Epithelial cell of esophagus (primary cell): ENCODE results near the gene ACYP2.

ENCODE experiments used
- DNase-seq: peaks from one replicate; pipeline ENCODE4 v3.0.0; 2010; ENCODE audit warnings: low read depth
- H3K4me3 ChIP-seq: 2 replicates; pipeline ENCODE4 v1.5.1; 2011; ENCODE audit warnings: mild to moderate bottlenecking, low read length, control low read depth
- CTCF ChIP-seq: IDR thresholded peaks from 2 replicates; pipeline ENCODE4 v1.5.1; 2011; ENCODE audit warnings: low read depth, mild to moderate bottlenecking, low read length, control low read depth, inconsistent platforms; ENCODE audit not compliant: insufficient read depth; ENCODE audit errors: missing control alignments

Gene ACYP2

DNA sequence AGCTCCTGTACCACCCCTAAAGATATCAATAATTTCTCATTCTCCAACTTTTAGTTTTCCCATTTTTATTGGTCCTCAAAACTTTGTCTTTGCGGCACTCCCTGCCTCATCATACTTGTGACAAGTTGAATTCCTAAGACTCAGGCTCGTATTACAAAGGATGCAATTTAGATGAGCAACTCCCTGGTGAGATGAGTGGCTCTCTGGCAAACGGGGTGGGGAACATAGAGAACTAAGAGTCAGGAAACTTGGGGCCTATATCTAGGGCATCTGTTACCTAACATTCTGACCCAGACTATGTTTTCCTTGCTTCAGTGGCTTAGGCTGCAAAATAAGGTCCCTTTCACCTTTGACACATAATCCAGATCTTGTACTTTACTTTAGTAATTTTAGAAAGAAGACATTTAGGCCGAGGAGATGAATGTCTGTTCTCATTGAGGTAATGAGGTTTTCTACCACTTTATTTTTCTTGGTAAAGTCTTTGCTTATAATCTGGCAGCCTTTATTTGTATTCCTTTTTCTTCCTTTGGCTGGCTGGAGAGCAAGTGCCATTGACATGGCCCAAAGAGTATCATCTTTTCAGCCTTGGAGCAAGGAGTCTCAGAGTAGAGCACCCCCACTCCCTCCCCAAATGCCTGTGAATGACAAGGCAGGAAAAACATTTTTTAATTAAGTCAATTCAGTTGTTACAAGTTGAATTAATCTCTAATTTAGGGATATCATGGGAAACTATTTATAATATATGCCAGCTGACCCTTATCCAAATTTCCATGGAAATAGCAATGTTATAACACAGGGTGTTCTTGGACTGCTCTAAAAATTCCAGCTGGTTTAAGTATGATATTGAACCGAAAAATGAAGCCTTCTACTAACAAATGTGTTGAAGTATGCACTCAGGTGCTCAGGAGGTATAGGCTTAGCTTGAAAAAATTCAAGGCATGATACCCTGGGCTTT is 125.4 kb downstream of the ACYP2 start:
- peak; percentile 4 for DNase-seq
- H3K4me3 ChIP-seq = no peak overlapping the region
- TF ChIP-seq CTCF = no peak

DNA sequence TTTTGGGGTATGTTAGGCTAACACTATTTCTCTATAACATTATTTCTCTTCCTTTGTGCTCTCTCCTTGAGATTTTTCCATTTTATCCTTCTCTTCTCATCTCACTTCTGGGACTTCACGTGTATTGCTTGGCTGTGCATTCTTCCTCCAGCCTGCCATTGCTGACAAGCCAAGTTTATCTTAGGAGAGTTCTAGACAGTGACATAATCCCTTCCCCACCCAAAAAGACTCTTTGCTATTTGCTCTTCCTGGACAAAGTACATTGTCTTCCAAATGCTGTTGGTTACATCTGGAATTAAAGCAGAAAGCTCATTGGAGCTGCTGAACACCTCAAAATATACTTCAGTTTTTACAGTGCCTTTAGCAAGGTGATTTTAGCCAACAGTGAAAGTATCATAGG is 131.7 kb downstream of the ACYP2 start:
- TF ChIP-seq CTCF = no peak
- H3K4me3 ChIP-seq = no peak overlapping the region
- DNase-seq = no peak

- no peak for TF ChIP-seq CTCF
Measured at GRCh38 chr2:54249629-54250028, 134.2 kb downstream of the ACYP2 start.

GRCh38 chr2:54254180-54254579 is 138.8 kb downstream of the ACYP2 start:
- TF ChIP-seq CTCF = no peak
- no peak overlapping the region for H3K4me3 ChIP-seq
- no peak for DNase-seq

More at GRCh38 chr2:54249629-54250028, 134.2 kb downstream of the ACYP2 start:
- H3K4me3 ChIP-seq = no peak overlapping the region
- no peak for DNase-seq

DNA sequence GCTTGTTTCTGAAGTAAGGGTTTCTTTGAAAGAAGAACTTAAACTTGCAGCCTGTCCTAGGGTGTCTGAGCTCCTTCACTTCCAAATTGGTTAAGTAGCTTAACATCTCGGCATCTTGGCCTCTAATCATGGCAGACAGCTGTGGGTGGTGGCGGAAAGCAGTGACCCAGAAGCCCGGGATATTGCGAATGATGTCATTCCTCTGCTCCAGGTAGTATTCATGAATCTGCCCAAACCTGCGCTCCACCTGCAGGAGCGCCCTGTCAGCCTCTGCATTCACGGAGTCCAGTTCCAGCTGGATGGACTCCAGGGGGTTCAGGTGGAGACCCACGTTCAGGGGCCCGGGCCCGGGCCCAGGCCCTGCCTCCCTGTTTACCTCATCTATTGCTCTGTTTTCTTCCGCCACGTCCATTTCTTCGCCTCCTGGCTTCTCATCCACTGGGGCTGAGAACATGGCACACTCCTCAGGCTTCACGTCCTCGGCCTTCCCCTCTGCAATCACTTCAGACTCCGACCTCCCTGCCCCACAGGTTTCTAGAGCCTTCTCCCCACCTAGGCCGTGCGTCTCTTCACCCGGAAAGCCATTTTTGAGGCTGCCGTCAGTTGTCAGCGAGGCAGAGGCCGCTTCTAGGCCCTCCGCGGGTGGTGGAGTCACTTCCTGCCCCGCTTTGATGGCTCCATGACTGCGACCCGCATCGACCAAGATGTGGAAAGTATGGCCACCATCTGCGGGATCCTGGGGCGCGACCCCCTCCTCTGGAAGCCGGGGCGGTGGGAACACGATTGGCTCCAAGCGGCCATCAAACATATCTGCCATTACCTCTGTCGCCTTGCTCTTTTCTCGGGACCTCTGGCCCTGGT is 140.0 kb downstream of the ACYP2 start:
- no peak for DNase-seq
- no peak overlapping the region for H3K4me3 ChIP-seq
- TF ChIP-seq CTCF = no peak

DNA sequence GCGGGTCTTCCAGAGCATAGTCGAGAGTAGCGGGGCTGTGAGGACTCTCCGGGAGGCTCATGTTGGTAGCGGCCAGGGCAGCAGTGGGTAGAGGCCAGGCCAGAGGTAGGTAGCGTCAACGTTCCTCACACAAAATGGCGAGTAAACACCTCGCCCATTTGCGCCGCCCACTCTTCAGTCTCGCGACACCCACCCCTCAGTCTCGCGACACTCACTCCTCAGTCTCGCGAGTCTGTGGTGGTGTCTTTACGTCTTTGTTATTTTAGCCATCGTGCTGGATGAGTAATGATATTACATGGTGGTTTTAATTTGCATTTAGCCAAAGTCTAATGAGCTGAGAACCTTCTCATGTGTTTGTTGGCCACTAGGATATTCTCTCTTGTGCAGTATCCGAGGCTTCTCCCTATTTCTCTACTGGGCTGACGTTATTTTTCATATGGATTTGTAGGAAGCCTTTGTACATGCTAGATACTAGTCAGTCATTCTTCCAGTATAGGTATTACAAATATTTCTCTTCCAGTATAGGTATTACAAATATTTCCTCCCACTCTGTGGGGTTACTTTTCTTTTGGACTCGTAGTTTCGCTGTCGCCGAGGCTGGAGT is 140.8 kb downstream of the ACYP2 start, which contains the start of gene TSPYL6:
Gene TSPYL6, minus strand, starts transcription at position 139 of the 604 bp plus-strand sequence. Its CDS starts 78 bp downstream, at position 61.
- DNase-seq = no peak
- TF ChIP-seq CTCF = no peak
- no peak within 1 kb of the TSS for H3K4me3 ChIP-seq
